Measurements from ENCODE around the gene ALKBH5. TPM values are rescaled to one million over a fixed set of nuclear protein-coding genes. Genes with fewer than 3 reads are reported as not detected.

The ALKBH5 gene
- total and polyA plus RNA-seq, 2 of the 8 experiments (the other 6 are each of a cell fraction or from before 2014, with no cell fraction given), result 63.7 to 86.4 TPM

DNA sequence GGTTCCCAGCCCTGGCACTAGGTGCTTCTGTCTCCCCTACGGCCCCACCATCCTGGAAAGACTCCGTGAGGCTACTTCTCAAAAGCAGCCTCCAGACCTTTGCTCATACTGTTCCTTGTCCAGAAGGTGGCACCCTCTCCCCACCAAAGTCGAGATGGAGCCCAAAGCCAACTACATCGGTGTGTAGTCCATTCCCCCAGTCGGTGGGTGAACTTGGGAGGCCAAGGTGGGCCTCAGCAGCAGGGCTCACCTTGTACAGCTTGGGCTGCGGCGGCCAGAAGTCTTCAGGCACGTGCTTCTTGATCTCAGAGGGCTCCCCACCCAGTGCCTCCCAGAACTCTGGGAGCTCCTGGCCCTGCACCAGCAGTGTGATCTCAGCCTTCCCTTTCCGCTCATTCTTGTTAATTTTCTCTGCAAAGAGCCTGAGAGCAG is 64.7 kb downstream of the ALKBH5 start (continued):
- TF ChIP-seq CHD2 (IDR thresholded peaks at IDR 0.05; ENCODE audit: low read length) (no peak), KDM1A (IDR thresholded peaks at IDR 0.05; ENCODE audit: borderline replicate concordance, low read length) (no peak), SP1 (IDR thresholded peaks at IDR 0.05; ENCODE audit: low read depth, low read length) (no peak), PHF8 (conservative IDR thresholded peaks at IDR 0.05; ENCODE audit: low read depth, low read length) (no peak), MAFK (IDR thresholded peaks at IDR 0.05; ENCODE audit: low read depth, low read length) (no peak), CHD1 (IDR thresholded peaks at IDR 0.05; ENCODE audit: low read depth, low read length) (no peak), CEBPB (IDR thresholded peaks at IDR 0.05; ENCODE audit: low read depth, low read length) (no peak), BRCA1 (IDR thresholded peaks at IDR 0.05; ENCODE audit: low read depth, low read length) (no peak), POLR2AphosphoS5 (IDR thresholded peaks at IDR 0.05; ENCODE audit: low read depth, low read length) (0 out of 2 replicates have a peak, but pooled peaks have one; percentile 6), FOSL1 (IDR thresholded peaks at IDR 0.05; ENCODE audit: insufficient read depth, low read depth, low read length) (no peak), CBX8 (IDR thresholded peaks at IDR 0.05; ENCODE audit: borderline replicate concordance, low read depth, low read length) (no peak), NANOG (IDR thresholded peaks at IDR 0.05; ENCODE audit: insufficient read depth, low read depth, low read length, poor library complexity, severe bottlenecking) (no peak)
- TF ChIP-seq, protein P1, sequence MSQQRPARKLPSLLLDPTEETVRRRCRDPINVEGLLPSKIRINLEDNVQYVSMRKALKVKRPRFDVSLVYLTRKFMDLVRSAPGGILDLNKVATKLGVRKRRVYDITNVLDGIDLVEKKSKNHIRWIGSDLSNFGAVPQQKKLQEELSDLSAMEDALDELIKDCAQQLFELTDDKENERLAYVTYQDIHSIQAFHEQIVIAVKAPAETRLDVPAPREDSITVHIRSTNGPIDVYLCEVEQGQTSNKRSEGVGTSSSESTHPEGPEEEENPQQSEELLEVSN (IDR thresholded peaks at IDR 0.05), result no peak
- TF ChIP-seq, protein P2, sequence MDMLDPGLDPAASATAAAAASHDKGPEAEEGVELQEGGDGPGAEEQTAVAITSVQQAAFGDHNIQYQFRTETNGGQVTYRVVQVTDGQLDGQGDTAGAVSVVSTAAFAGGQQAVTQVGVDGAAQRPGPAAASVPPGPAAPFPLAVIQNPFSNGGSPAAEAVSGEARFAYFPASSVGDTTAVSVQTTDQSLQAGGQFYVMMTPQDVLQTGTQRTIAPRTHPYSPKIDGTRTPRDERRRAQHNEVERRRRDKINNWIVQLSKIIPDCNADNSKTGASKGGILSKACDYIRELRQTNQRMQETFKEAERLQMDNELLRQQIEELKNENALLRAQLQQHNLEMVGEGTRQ (IDR thresholded peaks at IDR 0.05; ENCODE audit: low read length), result no peak
- TF ChIP-seq, protein P3, sequence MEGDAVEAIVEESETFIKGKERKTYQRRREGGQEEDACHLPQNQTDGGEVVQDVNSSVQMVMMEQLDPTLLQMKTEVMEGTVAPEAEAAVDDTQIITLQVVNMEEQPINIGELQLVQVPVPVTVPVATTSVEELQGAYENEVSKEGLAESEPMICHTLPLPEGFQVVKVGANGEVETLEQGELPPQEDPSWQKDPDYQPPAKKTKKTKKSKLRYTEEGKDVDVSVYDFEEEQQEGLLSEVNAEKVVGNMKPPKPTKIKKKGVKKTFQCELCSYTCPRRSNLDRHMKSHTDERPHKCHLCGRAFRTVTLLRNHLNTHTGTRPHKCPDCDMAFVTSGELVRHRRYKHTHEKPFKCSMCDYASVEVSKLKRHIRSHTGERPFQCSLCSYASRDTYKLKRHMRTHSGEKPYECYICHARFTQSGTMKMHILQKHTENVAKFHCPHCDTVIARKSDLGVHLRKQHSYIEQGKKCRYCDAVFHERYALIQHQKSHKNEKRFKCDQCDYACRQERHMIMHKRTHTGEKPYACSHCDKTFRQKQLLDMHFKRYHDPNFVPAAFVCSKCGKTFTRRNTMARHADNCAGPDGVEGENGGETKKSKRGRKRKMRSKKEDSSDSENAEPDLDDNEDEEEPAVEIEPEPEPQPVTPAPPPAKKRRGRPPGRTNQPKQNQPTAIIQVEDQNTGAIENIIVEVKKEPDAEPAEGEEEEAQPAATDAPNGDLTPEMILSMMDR (IDR thresholded peaks at IDR 0.05; ENCODE audit: control extremely low read depth in 1 of 3, insufficient read depth in 1 of 3, low read depth in 1 of 3, low read length in 3 of 3), result peak; percentile 73 to 84 (median 73)
